ENCODE results near the gene TNFAIP8.

Gene TNFAIP8

DNA sequence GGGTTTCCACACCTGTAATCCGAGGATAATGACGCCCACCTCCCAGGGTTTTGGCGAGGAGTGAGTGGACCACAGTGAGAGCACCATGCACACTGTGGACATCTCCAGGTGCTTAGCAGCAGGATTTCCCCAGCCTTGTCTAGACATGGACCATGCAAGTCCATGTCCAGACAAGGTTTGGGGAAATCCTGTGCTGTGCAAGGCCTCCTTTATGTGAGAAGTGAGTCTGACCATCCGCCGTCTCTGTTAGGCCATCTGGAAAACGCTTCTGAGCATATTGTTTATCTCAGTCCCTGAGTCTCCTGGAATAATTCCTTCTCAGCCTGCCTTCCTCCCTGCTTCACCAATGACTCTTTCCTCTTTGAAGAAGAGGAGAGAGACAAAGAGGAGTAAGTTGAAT is 26.2 kb upstream of the TNFAIP8 start:
- no peak for DNase-seq

DNA sequence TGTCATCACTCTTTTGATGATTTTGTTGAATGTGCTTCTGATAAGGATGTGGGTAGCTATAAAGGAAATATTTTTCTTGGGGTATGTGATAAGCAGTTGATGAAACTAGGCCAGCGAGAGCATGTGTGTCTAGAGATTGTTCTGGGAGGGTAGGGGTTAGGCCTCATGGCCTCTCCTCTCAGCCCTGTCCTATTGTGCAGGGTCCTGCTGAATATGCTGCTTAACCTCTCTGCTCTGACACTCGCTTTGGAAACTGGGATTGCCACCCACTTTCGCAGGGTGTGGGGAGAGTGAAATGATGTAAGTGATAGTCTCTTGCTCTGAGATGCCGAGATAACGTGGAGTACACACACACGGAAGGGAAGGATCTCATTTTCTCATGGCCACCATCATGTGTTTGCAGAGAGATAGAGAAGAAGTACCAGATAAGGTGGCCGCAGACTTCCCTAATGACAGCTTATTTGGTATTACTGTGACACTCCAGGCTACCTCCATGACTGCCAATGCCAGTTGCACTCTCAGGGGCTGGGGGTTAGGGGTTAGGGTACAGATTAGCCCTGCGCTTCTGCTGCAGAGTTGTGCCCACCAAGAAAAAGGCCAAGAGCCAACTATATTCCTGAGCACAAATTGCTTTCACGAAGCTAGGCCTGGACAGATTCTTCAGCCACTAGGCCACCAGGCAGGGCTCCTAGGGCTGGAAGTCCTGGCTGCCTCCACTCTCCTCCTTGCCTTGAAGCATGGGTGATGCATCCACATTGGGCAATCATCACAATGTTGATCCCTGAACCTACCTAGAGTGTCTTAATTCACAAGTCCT is 25.2 kb upstream of the TNFAIP8 start:
- no peak for DNase-seq

DNA sequence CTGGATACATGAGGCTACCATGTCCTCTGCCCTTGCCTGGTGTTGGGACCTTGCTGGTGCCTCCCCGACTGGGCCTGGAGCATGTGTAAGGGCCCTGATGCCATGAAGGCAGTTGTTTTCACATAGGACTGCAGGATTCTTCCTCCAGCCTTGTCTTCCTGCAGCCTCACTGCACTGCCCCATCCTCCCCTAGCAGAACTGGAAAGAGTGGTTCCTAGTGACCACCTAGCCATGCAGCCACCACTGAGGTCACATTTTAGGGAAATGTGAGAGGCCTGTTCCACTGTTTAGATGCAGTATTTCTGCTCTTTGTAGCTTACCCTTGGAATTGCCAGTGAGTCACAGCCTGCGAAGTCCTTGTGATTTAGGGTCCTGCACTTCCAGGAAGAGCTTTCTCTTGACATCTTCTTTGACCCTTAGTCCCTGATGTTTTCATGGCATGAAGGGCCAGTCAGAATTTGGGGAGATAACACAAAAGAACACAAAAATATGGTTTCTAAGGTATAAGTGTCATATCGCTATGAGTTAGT is 24.2 kb upstream of the TNFAIP8 start:
- DNase-seq, result no peak

DNA sequence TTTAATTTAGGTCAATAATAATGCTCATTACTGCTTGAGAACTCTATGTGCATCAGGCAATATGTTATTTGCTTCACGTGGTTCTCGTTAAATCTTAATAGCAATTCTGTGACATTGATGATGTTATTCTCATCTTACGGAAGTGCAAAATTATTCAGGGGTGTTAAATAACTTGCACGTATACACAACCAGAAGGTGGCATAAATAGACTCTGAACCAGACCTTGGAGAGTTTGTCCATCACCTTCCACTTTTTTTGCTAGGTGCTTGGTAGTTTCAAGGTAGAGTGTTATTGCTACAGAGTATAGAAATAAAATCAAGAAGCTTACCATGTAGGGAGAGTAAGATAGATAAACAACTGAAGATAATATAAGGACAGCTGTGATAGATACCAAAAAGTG is 23.6 kb upstream of the TNFAIP8 start:
- no peak for DNase-seq

DNA sequence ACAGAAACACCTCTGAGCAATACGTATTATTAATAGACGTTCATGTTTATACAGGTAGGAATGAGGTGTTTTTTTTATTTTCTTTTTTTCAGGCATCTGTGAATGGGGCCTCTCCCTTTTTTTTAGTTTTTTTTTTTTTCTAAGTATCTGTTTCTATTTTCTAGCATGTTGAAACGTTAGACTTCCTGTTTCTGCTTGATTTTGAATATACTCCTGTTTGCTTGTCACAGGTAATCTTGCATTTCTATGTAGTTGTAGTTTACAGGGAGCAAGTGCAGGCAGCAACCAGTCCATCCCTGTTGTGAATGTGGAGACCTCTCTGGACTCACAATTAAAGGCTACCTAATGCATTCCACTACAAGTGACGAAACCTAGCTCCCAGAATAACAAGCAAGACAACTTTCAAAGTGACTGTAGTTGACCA is 22.8 kb upstream of the TNFAIP8 start:
- DNase-seq, result no peak

DNA sequence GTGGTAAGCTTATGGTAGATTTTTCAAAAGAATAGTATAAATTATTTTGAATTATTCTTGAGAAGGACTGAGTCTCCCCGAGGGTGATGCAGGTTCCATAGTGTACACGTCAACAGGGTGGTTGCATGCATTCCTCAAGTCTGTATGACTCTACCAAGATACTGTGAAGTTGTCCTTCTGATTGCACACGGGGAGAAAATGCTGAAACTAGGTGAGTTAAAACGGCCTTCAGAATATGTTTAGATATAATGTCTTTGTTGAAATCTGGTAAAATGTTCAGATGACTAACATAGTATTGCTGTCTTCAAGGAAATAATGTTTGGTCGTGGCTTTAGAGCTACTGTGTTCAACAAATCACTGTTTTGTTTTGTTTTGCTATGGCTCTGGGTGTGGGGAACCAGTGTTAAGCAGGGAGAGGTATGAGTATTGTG is 22.4 kb upstream of the TNFAIP8 start:
- DNase-seq, result no peak

DNA sequence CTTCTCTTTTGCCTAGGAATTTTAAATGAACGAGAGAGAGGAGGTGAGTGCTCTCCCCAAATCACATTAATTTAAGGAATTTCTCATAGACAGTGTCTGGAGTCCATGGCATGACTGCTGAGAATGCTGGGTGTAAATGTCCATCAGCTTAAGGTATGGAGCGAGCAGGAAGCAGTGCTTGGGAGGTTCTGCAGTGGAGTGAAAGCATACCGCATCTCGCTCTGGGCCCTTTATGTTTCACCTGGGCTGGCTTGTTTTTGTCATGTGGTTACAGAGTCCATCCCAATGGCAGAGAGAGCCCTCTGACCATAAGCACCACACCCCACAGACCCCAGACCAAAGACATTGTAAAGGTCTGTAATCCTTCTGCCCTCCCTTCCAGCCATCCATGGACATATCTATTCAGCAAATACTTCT is 20.6 kb upstream of the TNFAIP8 start:
- no peak for DNase-seq

DNA sequence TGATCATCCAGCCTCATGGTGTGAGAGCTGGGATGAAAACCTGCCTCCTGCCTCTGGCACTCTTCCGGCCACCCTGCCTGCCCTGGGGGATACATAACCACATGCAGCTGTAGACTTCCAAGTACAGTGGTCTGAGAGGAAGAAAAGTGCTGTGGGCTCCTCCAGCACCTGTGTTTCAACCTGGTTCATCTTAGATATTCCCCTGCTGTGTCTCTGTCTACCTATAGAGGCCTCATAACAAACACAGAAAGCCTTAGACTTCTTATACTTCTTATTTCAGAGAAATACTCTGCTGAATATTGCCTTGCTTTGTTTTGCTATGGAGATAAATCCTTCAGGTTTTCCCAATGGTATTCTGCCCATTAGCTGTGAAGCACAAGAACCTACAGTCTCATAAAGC is 19.6 kb upstream of the TNFAIP8 start:
- DNase-seq, result no peak

DNA sequence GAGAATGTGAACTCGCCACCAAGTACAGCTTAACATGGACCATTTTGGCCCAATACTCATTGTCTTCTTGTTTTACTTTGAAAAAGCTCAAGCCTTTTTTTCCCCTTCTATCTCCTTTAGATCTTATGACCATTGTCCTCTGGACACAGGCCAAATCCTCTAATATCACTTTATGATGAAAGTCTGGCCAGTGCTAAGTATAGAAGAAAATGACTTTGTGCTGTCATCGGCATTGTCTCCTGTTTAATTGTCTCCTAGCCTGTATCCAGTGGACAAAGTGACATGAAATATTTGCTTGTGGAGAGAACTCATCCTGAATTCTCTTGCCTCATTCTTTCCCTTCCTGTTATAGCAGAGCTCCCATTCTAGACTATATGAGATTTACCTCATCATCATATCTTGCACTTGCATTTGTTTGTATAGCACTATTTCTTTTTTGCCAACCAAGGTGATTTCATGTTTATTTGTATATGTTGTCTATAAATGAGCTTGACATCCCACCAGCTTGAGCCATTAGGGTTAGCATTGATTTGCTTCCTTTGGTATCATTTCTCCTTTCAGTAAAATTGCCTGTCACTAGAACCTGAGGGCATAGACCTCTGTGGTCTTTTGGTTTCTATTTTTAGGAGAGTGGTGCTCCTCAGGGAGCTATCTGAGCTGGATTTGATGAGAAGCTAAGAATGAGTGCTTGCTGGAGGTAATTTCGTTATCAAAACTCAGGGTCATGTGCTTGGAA is 18.8 kb upstream of the TNFAIP8 start:
- DNase-seq, result no peak

DNA sequence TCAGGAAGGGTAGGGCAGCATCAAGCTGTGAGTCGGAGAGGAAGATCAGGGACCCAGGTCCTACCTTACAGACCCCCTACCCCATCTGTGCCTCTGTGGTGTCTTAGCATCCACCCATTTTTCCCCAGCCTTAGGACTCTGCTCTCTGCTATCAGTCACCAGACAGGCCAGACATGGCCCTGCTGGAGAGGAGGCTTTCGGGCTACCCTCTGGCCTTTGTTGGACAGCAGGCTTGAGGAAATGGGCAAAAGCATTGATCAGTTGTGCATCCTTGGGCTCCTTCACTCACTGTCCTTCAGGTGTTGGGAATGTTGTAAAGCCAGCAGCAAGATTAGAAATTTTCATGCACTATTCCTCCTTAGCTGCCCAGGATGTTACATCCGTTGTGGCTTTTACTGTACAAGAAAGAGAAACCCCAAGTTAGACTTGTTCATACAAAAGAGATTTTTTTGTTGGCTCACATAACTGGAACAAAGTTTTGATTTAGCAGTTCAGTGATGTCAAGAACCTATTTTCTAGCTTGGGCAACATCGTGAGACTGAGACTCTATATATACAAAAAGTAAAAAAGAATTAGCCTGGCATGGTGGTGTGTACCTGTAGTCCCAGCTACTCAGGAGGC is 17.4 kb upstream of the TNFAIP8 start:
- no peak for DNase-seq

DNA sequence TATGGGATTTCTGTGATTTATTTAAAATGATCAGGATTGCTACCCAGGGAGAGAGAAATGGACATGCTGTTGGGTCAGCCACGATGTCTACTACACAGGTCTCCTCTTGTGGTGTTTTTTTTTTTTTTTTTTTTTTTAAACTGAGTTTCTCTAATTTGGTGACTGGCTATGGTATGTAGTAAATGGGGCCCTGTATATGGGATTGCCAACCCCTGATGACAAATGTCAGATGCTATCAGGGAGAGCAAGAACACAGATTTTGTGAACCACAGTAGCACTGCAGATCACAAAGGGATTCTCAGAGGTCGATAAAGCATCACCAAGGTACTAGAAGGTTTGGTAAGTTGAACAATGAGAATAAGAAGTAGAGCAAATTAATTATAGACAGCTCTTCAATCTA is 16.5 kb upstream of the TNFAIP8 start:
- no peak for DNase-seq

DNA sequence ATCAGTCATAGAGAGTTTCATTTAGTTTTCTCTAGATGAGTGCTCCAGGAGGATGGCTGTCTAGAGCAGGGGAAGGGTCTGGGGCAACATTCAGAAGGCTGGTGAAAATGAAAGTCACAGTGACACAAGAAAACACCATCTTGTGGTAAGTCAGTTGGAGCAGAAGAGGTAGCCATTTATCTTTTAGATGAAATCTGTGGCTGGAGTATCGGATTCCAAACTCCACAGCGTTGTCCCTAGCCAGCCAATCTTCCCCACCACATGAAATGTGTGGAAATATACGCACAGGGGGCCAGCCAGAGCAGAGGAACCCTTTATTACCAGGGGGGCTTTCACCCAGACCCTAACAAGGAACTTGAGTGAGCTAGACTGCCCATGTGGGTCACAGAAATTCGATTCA is 15.9 kb upstream of the TNFAIP8 start:
- DNase-seq, result no peak

DNA sequence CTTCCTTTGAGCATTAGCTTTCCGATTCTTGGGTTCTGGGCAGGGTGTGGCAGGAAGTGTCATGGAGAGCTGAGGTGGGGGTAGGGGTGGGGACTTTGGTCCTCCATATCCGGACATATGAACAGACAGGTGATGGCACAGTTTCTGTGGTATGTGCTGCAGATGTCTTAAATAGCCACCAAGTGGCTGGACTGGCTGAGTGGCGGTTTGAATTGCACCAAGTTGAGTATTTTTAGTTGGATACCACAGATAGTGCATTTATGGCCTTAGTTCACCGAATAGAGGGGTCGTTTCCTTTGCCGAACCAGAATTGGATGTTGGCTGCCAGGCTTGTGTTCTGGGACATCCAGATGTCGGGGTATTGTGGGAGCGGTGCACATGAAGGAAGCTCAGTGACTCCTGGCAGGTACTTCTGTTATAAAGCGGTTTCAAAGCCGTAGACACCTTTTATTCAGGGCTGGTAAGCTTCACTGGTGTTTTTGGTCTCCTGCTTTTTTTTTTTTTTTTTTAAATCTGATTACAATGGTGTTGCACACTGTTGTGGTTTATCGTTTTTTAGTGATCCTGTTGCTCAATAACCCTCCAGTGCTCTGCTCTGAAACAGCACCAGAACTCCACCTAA is 15.1 kb upstream of the TNFAIP8 start:
- DNase-seq, result no peak

DNA sequence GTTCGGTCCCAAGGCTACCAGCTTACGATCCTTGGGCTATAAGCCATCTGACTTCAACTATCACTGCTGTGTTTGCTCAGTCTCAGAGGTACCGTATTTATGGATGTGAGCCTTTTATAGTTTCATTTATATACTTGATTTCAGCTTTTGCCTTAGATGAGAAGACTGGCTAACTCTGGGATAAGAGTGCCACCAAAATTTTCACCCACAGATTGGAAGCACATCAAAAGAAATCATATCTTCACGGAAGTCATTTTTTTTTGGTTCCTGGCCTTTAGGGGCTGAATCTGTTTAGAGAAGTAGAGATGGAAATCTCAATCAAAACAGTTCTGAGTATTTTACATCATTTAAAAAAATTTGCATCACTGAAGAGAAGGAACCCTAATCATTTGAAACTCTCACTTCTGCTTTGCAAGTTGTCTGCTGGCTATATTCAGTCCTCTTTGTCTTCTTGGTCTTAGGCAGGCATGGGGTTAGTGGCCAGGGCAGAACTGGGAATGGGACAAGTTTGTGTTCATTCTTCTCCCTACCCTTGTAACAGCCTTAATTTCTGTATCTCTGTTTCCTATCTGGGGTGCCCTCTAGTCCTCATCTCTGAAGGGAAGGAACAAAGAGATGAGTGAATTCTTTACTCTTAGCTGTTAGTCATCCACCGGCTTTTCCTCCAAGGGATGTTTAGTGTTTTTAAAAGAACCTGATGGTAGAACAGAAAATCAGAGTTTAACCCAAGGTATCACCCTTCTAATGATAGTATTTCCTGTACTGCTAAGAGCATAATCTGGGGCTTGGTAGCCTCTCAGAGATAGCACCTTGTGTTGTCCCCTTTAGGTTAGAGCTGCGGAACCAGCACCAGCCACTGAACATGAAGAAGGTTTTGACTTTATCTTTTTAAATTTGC is 14.1 kb upstream of the TNFAIP8 start:
- DNase-seq, result no peak

DNA sequence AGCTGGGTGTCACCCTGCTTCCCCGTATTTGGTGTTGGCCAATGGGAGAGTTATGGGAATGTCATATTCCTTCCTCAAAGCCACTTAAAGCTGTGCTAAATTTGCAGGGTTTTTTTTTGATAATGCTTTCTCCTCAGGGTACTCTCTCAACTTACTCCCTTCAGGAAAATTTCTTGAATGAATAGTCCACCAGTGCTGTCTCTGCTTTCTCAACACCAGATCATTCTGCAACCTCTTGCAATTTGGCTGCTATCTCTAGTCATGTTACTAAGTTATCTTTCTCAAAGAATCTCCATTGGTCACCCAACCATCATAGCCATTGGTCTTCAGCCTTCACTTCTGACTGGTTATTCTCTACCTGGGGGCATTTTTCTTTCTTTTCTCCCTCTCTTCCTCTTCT is 13.4 kb upstream of the TNFAIP8 start:
- DNase-seq, result no peak

DNA sequence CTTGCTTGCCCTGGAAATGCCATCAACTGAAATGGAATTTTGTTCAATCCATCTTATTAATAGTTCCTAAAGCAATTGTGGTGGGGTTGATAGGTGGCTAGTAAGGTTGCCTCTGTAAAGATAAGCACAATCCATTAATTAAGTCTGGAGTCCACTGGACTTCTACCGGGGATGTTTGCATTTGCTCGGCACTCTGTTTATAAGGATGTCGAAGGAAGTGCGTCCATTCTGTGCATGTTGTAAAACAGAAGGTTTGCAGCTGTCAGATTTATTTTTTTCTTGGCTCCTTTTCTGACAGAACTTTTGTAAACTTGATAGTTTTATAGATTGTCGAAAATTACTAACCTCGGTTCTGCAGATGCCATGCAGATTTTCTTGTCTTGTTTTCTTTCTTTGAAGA is 12.8 kb upstream of the TNFAIP8 start:
- no peak for DNase-seq

DNA sequence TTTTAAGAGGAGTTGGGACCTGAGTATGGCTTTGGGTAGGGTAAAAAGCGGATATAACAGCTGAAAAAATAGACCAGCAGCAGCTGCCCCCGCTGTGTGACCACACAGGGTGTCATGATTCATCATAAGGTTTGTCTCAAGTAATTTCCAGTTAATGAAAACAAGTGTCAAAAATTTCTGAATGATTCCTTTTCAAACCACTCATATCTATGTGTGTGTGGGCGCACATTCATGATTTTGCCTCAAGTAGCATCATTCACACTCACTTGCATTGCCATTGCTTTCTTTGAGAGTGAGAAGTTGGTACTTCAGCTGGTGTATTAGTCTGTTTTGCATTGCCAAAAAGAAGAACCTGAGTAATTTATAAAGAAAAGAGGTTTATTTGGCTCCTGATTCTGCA is 12.1 kb upstream of the TNFAIP8 start:
- no peak for DNase-seq

DNA sequence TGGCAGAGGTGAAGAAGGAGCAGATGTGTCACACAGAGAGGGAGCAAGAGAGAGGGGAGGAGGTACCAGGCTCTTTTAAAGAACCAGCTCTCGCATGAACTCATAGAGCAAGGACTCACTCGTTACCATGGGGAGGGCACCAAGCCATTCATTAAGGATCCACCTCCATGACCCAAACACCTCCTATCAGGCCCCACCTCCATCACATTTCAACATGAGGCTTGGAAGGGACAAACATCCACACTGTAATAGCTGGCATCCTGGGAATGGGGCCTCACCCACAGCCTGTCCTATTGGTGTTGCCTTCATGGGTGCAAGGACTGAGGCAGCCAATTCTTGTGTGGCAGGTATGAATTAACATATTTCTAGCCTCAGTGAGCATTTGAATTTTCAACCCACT is 11.6 kb upstream of the TNFAIP8 start:
- no peak for DNase-seq

DNA sequence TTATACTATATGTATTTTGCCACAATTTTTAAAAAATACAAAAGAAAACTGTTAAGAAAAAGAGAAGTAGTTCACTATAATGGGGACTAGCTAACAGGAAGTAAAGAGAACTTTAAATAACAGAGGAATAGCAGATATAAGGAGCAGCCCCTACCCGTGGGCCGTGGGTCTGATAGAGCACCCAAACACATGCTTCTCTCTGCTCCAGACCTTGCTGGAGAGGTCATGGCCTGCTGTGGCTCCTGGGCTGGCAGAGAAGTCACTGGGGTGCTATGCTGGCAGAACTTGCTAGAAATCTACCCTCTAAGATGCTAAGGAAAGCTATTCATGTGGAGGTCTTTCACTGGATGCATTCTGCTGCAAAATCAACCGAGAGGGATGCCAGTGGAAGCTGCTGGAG is 10.0 kb upstream of the TNFAIP8 start:
- no peak for DNase-seq

DNA sequence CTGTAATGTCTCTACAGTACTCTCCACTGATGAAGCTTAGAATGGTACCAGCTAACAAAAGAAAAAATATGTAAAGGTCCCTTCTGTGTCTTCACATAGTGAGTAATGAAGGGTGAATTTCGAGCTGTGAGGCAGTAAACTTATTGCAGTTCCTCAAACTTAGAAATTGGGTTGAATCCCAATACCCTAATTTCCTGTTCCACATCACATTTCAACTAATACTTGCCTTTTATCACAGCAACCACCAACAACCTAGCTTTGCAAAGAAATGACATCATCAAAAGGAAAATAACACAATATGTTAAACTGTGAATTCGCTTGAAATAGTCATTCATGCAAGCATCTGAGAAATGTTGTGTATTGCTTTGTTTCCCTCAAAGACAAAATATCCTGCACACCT is 9.4 kb upstream of the TNFAIP8 start:
- no peak for DNase-seq

DNA sequence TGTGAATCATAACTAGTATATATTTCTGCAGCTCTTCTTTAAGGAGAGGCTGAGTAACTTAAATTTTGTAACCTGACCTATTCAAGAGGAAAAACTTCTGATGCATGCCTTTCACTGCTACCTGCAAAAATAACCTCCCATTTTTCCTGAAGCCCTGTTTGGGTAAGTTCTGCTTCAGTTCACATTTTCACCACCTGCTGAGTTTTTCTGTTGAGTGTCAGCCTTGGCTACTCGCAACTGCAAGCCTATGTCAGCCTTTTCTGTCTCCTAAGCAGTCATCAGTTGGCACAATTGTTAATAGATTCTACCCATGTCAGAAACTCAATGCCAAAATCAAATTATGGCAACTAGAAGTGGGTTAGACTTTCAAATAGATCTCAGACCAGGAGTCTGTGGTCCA is 8.2 kb upstream of the TNFAIP8 start:
- no peak for DNase-seq

DNA sequence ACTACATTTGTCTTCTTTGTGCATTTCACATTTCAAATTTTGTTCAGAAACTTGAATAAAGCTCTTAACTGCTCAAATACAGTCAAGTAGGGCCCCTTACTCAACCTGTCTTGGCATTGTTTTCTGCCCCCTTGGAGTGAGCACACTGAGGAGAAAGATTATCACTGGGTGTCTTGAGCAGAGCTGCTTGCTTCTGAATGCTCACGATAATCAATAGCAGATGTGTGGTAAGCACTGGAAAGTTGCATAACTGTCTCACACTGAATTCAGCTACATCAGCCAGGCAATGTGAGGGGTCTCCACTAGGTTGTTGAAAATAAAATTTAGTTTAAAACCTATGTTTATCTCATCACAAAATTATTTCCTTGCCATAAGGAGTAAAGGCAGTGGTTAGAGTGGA is 7.8 kb upstream of the TNFAIP8 start:
- no peak for DNase-seq
